Dermis microvascular lymphatic vessel endothelial cell (primary cell): ENCODE measurements around the gene C22orf23. TPM values are rescaled to one million over a fixed set of nuclear protein-coding genes. Genes with fewer than 3 reads are reported as not detected.

Experiments
- DNase-seq, 2 donors: peaks; one replicate each; pipeline versions ENCODE4 v3.0.0 to v3.0.0-alpha.2; 2010; ENCODE audit warnings: low read depth in 2 of 2
- total RNA-seq: library from RNA; depleted of rRNA; stranded (reverse); fragments of >200 nt; gene quantifications from 2 replicates; pipeline ENCODE4 v1.2.1, GENCODE V29; 2014

The C22orf23 gene
- total RNA-seq, 1 donor from 2014 or later: under 0.01 TPM

GRCh38 chr22:37898441-37899181 lies 54.8 kb downstream of the C22orf23 start:
- DNase-seq: no peak

GRCh38 chr22:37897807-37898206 lies 55.6 kb downstream of the C22orf23 start:
- no peak for DNase-seq

GRCh38 chr22:37896939-37897338 lies 56.5 kb downstream of the C22orf23 start:
- no peak for DNase-seq

- peak; percentile 79 to 88 for DNase-seq
Observed at GRCh38 chr22:37896181-37896592, 57.2 kb downstream of the C22orf23 start.

- no peak for DNase-seq
Observed at GRCh38 chr22:37894939-37895670, 58.3 kb downstream of the C22orf23 start.

GRCh38 chr22:37893583-37893983 lies 59.8 kb downstream of the C22orf23 start:
- no peak for DNase-seq

Other genes starting within 250 kb of the C22orf23 start
- 16.9 and 24.6 TPM in 2 replicates for gene GCAT, start 145.7 kb downstream of the C22orf23 start, total RNA-seq
- 0.13 TPM in 1 of 2 replicates, not detected in the other for gene GALR3, start 130.2 kb downstream of the C22orf23 start, total RNA-seq
- 20.5 and 23.4 TPM in 2 replicates for gene ANKRD54, start 109.3 kb downstream of the C22orf23 start, total RNA-seq
- 290 and 470 TPM in 2 replicates for gene EIF3L, start 104.2 kb downstream of the C22orf23 start, total RNA-seq
- 21.3 and 37.3 TPM in 2 replicates for gene MICALL1, start 47.3 kb downstream of the C22orf23 start, total RNA-seq
- gene POLR2F, start 98 bp upstream of the C22orf23 start, total RNA-seq: 38.8 and 44.9 TPM in 2 replicates
- not detected in 2 replicates for gene SOX10, start 31.0 kb upstream of the C22orf23 start, total RNA-seq
- 6.5 and 11.5 TPM in 2 replicates for gene PICK1, start 103.8 kb upstream of the C22orf23 start, total RNA-seq
- gene SLC16A8, start 130.6 kb upstream of the C22orf23 start, total RNA-seq: under 0.01 and 0.13 TPM in 2 replicates
- gene BAIAP2L2, start 157.1 kb upstream of the C22orf23 start, total RNA-seq: 0.25 TPM in 1 of 2 replicates, not detected in the other
- 1.5 and 3.5 TPM in 2 replicates for gene PLA2G6, start 228.2 kb upstream of the C22orf23 start, total RNA-seq
- gene MAFF, start 248.4 kb upstream of the C22orf23 start, total RNA-seq: 34.9 and 122 TPM in 2 replicates